K562 (cell line): ENCODE data around the gene PHF3. TPM values are rescaled to one million over a fixed set of nuclear protein-coding genes. Genes with fewer than 3 reads are reported as not detected.

ENCODE experiments used
- ATAC-seq: fragments of 200-7000 bp; cut with Tn5 transposase; 3 replicates; pipeline ENCODE4 v1.9.1; 2020; ENCODE audit warnings: moderate library complexity
- BruUV-seq: library from RNA; stranded (reverse); fragments of 400-500 nt; replicated peaks from 2 replicates; lab custom pipeline; 2021; lab: Mats Ljungman, UMichigan
- CTCF ChIA-PET: fragments of 300-600 bp; formaldehyde crosslinking; extraction: SDS; loops from one replicate; lab custom pipeline; 2021; ENCODE audit warnings: low intra/inter-chr PET ratio; lab: Yijun Ruan, JAX
- POLR2A ChIA-PET: fragments of 300-600, 350-650 bp; sonication (Branson Sonifier 250); formaldehyde crosslinking; extraction: SDS; loops from one replicate; lab custom pipeline; 2021; ENCODE audit warnings: antibody characterized with exemption, inconsistent platforms; lab: Yijun Ruan, JAX
- DNase-seq, 4 experiments: peaks; one replicate each; pipeline versions ENCODE4 v3.0.0 to v3.0.0-alpha.2; 2011 to 2018; ENCODE audit warnings: low spot score in 3 of 4, mixed read lengths in 3 of 4; ENCODE audit errors: extremely low read depth in 1 of 4
- FAIRE-seq: peaks from 2 replicates; lab custom pipeline; 2011; peaks lifted over from hg19 to GRCh38; lab: Jason Lieb, UNC
- H2AFZ ChIP-seq: 2 replicates; pipeline ENCODE4 v1.6.0; 2011; ENCODE audit warnings: low read depth, low read length, control low read depth, inconsistent platforms
- H3K27ac ChIP-seq: fragments of 200-600 bp; 3 replicates; pipeline ENCODE4 v1.8.0; 2011; ENCODE audit warnings: low read depth, mild to moderate bottlenecking, control low read depth, inconsistent platforms, low read length, moderate library complexity, mixed read lengths; ENCODE audit errors: extremely low read depth
- H3K27me3 ChIP-seq, 2 experiments: fragments of 300-600 bp in 1 of 2; 2 replicates in 1 of 2; 3 replicates in 1 of 2; pipeline versions ENCODE4 v1.6.0 to v1.8.0; 2011; ENCODE audit warnings: inconsistent platforms in 2 of 2, low read length in 2 of 2, mild to moderate bottlenecking in 1 of 2, mixed read lengths in 1 of 2, moderate library complexity in 1 of 2; ENCODE audit not compliant: control insufficient read depth in 2 of 2, insufficient read depth in 2 of 2
- H3K36me3 ChIP-seq: fragments of 300-600 bp; 3 replicates; pipeline ENCODE4 v1.8.0; 2011; ENCODE audit warnings: mild to moderate bottlenecking, low read length, inconsistent platforms; ENCODE audit not compliant: control insufficient read depth, insufficient read depth
- H3K4me1 ChIP-seq, 2 experiments: fragments of 200-600 bp in 1 of 2; replicated peaks in 1 of 2; 2 replicates in 1 of 2; 3 replicates in 1 of 2; pipeline versions ENCODE4 v1.5.1 to v1.8.0; 2011; ENCODE audit warnings: inconsistent platforms in 2 of 2, low read length in 2 of 2, mild to moderate bottlenecking in 1 of 2, mixed read lengths in 1 of 2, moderate library complexity in 1 of 2; ENCODE audit not compliant: control insufficient read depth in 2 of 2, insufficient read depth in 2 of 2
- H3K4me2 ChIP-seq: 2 replicates; pipeline ENCODE4 v1.6.1; 2011; ENCODE audit warnings: low read length, control low read depth, inconsistent platforms, mixed read lengths; ENCODE audit not compliant: insufficient read depth
- H3K4me3 ChIP-seq: fragments of 200-600 bp; sonication (generic), shearing (Covaris generic); 2 replicates; pipeline ENCODE4 v1.5.1; 2016; ENCODE audit warnings: control low read depth, inconsistent platforms
- H3K79me2 ChIP-seq: fragments of 200-600 bp; 3 replicates; pipeline ENCODE4 v1.8.0; 2011; ENCODE audit warnings: low read length, inconsistent platforms; ENCODE audit not compliant: control insufficient read depth, insufficient read depth
- H3K9ac ChIP-seq, 2 experiments: 2 replicates each; pipeline versions ENCODE4 v1.6.0 to v1.6.1; 2011; ENCODE audit warnings: low read depth in 2 of 2, low read length in 2 of 2, control low read depth in 1 of 2, inconsistent platforms in 1 of 2, mild to moderate bottlenecking in 1 of 2, mixed read lengths in 1 of 2; ENCODE audit not compliant: insufficient read depth in 1 of 2
- H3K9me1 ChIP-seq: one replicate; pipeline ENCODE4 v1.6.0; 2011; ENCODE audit warnings: inconsistent platforms, mild to moderate bottlenecking, low read length, moderate library complexity; ENCODE audit not compliant: control insufficient read depth, insufficient read depth
- H3K9me3 ChIP-seq: replicated peaks from 2 replicates; pipeline ENCODE4 v1.5.1; 2011; ENCODE audit warnings: low read depth, low read length, inconsistent platforms; ENCODE audit not compliant: control insufficient read depth, insufficient read depth
- H4K20me1 ChIP-seq: replicated peaks from 2 replicates; pipeline ENCODE4 v1.6.1; 2011; ENCODE audit warnings: low read length, inconsistent platforms, mixed read lengths; ENCODE audit not compliant: control insufficient read depth, insufficient read depth
- BRD4 ChIP-seq: fragments of 200-600 bp; sonication (generic); IDR thresholded peaks from 2 replicates; pipeline ENCODE4 v1.6.1; 2017; ENCODE audit warnings: inconsistent platforms
- CC2D1A ChIP-seq: fragments of 450-650 bp; IDR thresholded peaks from 2 replicates; pipeline ENCODE4 v1.6.1; 2017; ENCODE audit warnings: mild to moderate bottlenecking
- JUND ChIP-seq, 2 experiments: IDR thresholded peaks; 2 replicates in 1 of 2; 3 replicates in 1 of 2; pipeline ENCODE4 v1.6.1; 2011; ENCODE audit warnings: borderline replicate concordance in 2 of 2, low read depth in 2 of 2, low read length in 2 of 2, improper control_type of control experiment in 1 of 2, missing biosample characterization in 1 of 2, missing genetic modification characterization in 1 of 2, missing genetic modification reagents in 1 of 2
- SP2 ChIP-seq: IDR thresholded peaks from 2 replicates; pipeline ENCODE4 v1.6.1; 2011; ENCODE audit warnings: mild to moderate bottlenecking, low read depth, low read length, moderate library complexity; ENCODE audit not compliant: poor library complexity, severe bottlenecking; ENCODE audit errors: extremely low read depth
- TEAD1 ChIP-seq, 2 experiments: fragments of 450-650 bp in 1 of 2; sonication (generic) in 1 of 2; formaldehyde crosslinking; IDR thresholded peaks; 2 replicates each; pipeline versions ENCODE4 v1.4.0 to v1.8.0; 2020 to 2022; ENCODE audit warnings: mild to moderate bottlenecking in 2 of 2, missing genetic modification reagents in 1 of 2
- ZC3H4 ChIP-seq: sonication (generic); formaldehyde crosslinking; IDR thresholded peaks from 2 replicates; pipeline ENCODE4 v1.9.0; 2021; ENCODE audit warnings: missing genetic modification reagents, borderline replicate concordance
- WGBS: fragments of 100-300 bp; shearing (Covaris generic); methylation state at CpG from one replicate; pipeline ENCODE4 v1.1.6; 2016; ENCODE audit warnings: low coverage, mixed read lengths; ENCODE audit not compliant: insufficient coverage; ENCODE audit errors: missing lambda C conversion rate; 5-methylcytosine and 5-hydroxymethylcytosine counted together
- in situ Hi-C: fragments of 300-500 bp; cut with MboI; formaldehyde crosslinking; loops from 4 replicates; pipeline ENCODE4 v1.15.0; 2018; ENCODE audit warnings: inconsistent platforms, mixed read lengths
- intact Hi-C: fragments of 100-400 bp; cut with micrococcal nuclease; formaldehyde crosslinking; loops from 2 replicates; pipeline ENCODE4 v1.14.2; 2022
- polyA plus RNA-seq, 8 experiments: library from polyadenylated mRNA; depleted of rRNA in 4 of 8; stranded (reverse) in 5 of 8; unstranded in 3 of 8; fragments of >200 nt; fragmentation: Nextera tagmentation in 2 of 8; fragmentation: Illumina TruSeq in 1 of 8; extraction: Ambion mirVana in 2 of 8; extraction: Trizol in 1 of 8; gene quantifications; 2 replicates each; pipeline versions ENCODE4 v1.2.1 to v1.2.3, GENCODE V29; 2011 to 2014; ENCODE audit warnings: inconsistent platforms in 1 of 8, missing spikeins in 1 of 8
- total RNA-seq, 7 experiments: library from RNA; depleted of rRNA in 6 of 7; stranded (reverse); fragments of >200 nt in 6 of 7; fragmentation: Illumina TruSeq in 2 of 7; extraction: Trizol in 2 of 7; gene quantifications; 2 replicates each; pipeline versions ENCODE4 v1.2.1 to v1.2.3, GENCODE V29; 2011 to 2021; ENCODE audit warnings: low replicate concordance in 1 of 7
- TF ChIP-seq, protein P1 (sequence below): sonication (generic); formaldehyde crosslinking; IDR thresholded peaks from 2 replicates; pipeline ENCODE4 v1.8.0; 2022; ENCODE audit warnings: missing genetic modification reagents, mild to moderate bottlenecking, moderate library complexity, borderline replicate concordance
- TF ChIP-seq, protein P2 (sequence below): fragments of 250-450 bp; sonication (Bioruptor Pico); IDR thresholded peaks from 2 replicates; pipeline ENCODE4 v1.9.0; 2021; ENCODE audit warnings: mild to moderate bottlenecking
- TF ChIP-seq, protein P3 (sequence below): IDR thresholded peaks from 2 replicates; pipeline ENCODE4 v1.6.1; 2016; ENCODE audit warnings: missing genetic modification characterization, missing compliant biosample characterization
- TF ChIP-seq, protein P4 (sequence below), 2 experiments: fragments of 450-650 bp in 1 of 2; sonication (generic) in 1 of 2; formaldehyde crosslinking; conservative IDR thresholded peaks; 2 replicates each; pipeline versions ENCODE4 v1.4.0 to v1.8.1; 2020 to 2022; ENCODE audit warnings: mild to moderate bottlenecking in 1 of 2, missing genetic modification reagents in 1 of 2

Gene PHF3
- total and polyA plus RNA-seq, 9 of the 15 experiments (the other 6 are each of a cell fraction or from before 2014, with no cell fraction given): 8.1 to 51.2 (median 30.9) TPM

DNA sequence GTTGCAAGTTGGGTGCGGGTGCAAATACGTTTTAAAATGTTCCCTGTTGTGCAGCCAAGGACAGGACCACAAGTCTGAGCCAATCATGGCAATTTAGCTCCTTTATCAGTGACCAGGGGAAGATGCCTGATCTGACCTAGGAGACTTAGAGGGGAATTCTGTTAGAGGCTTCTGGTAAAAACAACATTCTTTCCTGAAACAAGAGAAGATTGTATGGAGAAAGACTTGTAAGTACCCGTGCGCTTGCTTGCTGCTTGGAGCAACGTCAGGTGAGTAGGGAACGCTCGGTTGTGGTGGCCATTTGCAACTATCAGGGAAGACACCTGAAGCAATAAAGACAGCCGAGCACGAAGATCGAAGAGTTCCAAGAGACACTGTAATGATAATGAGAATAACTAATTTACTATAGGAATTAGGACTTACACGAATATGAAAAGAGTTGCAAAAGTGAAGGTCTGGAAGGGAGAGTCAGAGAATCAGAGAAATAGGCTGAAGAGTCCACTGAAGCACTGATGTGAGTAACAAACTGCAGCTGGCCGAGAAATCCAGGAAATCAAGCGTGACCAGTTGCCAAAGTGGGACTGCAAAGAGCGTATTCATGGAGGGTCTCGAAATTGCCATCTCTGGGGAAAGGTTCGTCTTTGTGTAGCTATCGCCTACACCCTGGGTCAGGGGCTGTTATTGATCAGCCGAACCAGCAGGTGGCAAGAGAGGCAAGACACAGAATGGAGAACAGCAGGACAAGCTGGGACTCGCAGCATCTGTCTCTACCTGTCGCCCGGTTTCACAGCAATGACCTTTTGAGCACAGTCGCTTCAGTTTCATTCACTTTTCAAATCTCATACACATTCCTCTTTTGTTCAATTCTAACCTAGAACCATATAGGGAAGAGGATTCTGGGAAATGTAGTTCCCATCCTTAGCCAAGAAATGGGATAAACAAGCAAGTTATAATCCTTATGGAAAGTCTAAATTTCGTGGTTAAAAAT, 37.3 kb upstream of the PHF3 start (continued):
- TF ChIP-seq, protein P1, sequence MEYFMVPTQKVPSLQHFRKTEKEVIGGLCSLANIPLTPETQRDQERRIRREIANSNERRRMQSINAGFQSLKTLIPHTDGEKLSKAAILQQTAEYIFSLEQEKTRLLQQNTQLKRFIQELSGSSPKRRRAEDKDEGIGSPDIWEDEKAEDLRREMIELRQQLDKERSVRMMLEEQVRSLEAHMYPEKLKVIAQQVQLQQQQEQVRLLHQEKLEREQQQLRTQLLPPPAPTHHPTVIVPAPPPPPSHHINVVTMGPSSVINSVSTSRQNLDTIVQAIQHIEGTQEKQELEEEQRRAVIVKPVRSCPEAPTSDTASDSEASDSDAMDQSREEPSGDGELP (CRISPR knock-in tag): no peak
- TF ChIP-seq, protein P2, sequence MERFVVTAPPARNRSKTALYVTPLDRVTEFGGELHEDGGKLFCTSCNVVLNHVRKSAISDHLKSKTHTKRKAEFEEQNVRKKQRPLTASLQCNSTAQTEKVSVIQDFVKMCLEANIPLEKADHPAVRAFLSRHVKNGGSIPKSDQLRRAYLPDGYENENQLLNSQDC (CRISPR knock-in tag): no peak
- TF ChIP-seq CC2D1A (peak; percentile 66; the same call in 1 of the 2 replicates), JUND (IDR thresholded peaks at IDR 0.05; ENCODE audit: borderline replicate concordance, low read depth, low read length) (0 out of 2 replicates have a peak, but pooled peaks have one; percentile 27), JUND (tag; IDR thresholded peaks at IDR 0.05; ENCODE audit: borderline replicate concordance, low read depth, low read length) (no peak), SP2 (peak; percentile 49)

DNA sequence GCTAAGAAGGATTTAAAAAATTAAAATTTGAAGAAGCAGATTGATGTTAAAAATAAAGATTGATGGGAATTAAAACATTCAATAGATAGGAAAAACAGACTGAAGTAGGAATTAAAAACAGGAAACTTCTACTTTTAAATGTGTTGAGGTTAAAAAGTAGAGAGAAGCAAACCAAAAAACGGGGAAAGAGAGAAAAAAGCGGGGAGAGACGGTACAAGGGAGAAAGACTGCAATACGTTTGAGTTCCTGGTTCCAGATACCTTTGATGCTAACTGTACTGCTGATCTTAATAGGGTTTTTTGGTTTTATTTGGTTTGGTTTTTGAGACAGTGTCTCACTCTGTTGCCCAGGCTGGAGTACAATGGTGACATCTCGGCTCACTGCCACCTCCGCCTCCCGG, 36.4 kb upstream of the PHF3 start:
- no peak overlapping the region for H3K9ac ChIP-seq
- DNase-seq: no peak
- ChIA-PET POLR2A (interaction anchor here (0.7 to 2.8 kb wide), 3 partner anchors 15 to 187 kb away, joined by 3 to 14 read pairs (median 3); no protein-coding TSS in a partner anchor), CTCF (interaction anchor here (1.3 to 2.8 kb wide), 2 partner anchors 164 to 165 kb away, joined by 3 to 13 read pairs; no protein-coding TSS in a partner anchor)
- H3K4me2 ChIP-seq: no peak overlapping the region
- ATAC-seq: no peak
- H4K20me1 ChIP-seq: no peaks in the 10 kb centered on the region
- peak overlapping the region; percentile 99 for H2AFZ ChIP-seq
- H3K36me3 ChIP-seq: no peaks in the 10 kb centered on the region
- H3K27me3 ChIP-seq: no peaks in the 10 kb centered on the region
- H3K27ac ChIP-seq: no peak overlapping the region
- in situ Hi-C loops: loop anchor here (5.0 kb wide), 1 partner anchor 163 kb away; no protein-coding TSS in a partner anchor
- TF ChIP-seq TEAD1 (CRISPR knock-in tag; IDR thresholded peaks at IDR 0.05) (no peak), ZC3H4 (no peak), BRD4 (no peak)
- TF ChIP-seq, protein P3, sequence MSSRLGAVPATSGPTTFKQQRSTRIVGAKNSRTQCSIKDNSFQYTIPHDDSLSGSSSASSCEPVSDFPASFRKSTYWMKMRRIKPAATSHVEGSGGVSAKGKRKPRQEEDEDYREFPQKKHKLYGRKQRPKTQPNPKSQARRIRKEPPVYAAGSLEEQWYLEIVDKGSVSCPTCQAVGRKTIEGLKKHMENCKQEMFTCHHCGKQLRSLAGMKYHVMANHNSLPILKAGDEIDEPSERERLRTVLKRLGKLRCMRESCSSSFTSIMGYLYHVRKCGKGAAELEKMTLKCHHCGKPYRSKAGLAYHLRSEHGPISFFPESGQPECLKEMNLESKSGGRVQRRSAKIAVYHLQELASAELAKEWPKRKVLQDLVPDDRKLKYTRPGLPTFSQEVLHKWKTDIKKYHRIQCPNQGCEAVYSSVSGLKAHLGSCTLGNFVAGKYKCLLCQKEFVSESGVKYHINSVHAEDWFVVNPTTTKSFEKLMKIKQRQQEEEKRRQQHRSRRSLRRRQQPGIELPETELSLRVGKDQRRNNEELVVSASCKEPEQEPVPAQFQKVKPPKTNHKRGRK (tag): peak; percentile 61
- TF ChIP-seq, protein P4, sequence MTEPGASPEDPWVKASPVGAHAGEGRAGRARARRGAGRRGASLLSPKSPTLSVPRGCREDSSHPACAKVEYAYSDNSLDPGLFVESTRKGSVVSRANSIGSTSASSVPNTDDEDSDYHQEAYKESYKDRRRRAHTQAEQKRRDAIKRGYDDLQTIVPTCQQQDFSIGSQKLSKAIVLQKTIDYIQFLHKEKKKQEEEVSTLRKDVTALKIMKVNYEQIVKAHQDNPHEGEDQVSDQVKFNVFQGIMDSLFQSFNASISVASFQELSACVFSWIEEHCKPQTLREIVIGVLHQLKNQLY (CRISPR knock-in tag; conservative IDR thresholded peaks at IDR 0.05): no peak
- H3K4me3 ChIP-seq: no peak overlapping the region
- no peaks in the 10 kb centered on the region for H3K9me3 ChIP-seq
- WGBS: 38% methylated on average over 7 of the region's 7 CpGs
- H3K79me2 ChIP-seq: no peaks in the 10 kb centered on the region
- no peak for FAIRE-seq
- H3K4me1 ChIP-seq: peaks cover 0 to 4% of the 10 kb centered on the region in 2 experiments; a peak in 3 of 5 replicates
- no peaks in the 10 kb centered on the region for H3K9me1 ChIP-seq
- intact Hi-C loops: loop anchor here (5.0 to 10.0 kb wide), 2 partner anchors 38 to 126 kb away; partner anchors contain the start of gene PHF3
- no TSS peak for BruUV-seq
